Fibroblast of upper back skin (primary cell): ENCODE measurements around the gene TRABD2A.
A peak's percentile ranks its signal among the peaks of the same experiment; 100 is the strongest.

Experiments
- DNase-seq: peaks from one replicate; pipeline ENCODE4 v3.0.0-alpha.2; 2013

Gene TRABD2A

DNA sequence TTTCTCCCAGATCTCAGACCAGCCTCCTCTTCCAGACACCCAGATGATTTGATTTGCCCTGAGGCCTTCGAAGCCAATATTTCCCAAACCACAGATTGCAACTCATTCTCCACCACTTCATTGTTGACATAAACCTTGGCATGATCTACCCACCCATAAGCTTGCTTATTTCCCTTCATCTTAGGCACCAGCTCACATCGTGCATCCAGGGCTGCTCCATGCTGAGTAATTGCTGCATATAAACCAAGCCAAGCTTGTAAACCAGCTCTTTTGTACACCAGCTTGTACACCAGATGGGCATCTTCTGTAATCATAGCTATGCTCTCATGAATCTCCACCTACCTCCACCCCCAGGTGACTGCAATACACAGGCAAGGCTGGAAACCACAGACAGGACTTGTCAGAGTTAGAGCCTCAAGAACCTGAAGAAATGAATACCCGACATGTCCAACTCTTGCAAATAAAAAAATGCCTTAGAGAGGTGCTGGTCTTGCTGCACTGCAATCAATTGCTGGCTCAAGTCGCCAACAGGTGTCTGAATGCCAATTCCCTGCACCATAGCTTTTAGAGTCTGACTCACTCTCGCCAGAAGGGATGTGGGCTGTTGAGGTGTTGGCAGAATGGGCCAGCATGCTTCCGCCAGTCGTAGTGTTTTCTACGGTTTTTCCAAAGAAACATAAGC lies 31.5 kb downstream of the TRABD2A start:
- no peak for DNase-seq

DNA sequence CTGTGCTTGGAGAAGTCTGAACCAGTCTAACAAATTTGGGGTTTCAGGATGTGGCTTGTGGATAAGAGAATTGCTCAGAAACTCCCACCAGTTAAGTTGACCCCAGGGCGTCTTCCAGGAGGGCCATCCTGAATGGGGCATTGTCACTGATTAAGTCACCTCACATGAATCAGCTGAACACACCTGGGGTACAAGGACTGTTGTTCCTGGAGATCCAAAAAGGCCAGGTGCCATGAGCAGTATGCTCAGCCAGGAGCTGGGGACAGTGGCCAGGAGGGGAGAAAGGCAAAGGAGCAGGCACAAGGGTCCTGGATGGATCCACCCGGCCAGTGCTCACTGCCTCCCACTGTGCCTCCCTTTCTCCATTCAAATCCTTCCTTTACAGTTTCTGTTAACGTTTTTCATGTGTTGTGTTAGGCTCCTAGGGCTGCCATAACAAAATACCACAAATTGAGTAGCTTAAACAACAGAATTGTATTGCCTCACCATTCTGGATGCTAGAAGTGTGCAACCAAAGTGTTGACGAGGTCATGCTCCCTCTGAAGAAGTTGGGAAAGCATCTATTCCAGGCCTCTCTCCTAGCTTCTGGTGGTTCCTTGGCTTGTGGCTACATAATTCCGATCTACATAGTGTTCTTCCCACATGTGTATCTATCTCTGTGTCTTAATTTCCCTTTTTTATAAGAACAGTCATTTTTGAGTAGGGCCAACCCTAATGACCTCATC lies 33.4 kb downstream of the TRABD2A start:
- peak; percentile 14 for DNase-seq

DNA sequence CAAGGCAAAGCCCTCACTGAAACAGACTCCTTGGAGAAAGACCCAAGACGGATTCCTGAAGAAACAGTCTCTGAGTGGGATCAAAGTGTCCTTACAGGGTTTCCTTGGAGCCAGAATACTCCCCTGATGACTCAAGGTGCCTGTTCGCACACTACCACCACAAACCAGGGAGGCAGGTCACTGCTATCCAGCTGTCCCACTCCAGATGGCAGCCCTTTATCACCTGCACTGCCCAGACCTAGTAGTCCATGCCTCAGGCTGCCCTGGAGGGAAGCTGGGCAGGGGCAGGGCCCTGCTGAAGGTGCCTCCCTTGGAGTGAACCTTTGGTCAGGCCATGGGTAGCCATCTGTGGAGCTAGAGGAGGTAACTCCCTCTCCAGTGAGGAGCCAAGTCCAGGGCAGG lies 34.1 kb downstream of the TRABD2A start:
- peak; percentile 37 for DNase-seq

DNA sequence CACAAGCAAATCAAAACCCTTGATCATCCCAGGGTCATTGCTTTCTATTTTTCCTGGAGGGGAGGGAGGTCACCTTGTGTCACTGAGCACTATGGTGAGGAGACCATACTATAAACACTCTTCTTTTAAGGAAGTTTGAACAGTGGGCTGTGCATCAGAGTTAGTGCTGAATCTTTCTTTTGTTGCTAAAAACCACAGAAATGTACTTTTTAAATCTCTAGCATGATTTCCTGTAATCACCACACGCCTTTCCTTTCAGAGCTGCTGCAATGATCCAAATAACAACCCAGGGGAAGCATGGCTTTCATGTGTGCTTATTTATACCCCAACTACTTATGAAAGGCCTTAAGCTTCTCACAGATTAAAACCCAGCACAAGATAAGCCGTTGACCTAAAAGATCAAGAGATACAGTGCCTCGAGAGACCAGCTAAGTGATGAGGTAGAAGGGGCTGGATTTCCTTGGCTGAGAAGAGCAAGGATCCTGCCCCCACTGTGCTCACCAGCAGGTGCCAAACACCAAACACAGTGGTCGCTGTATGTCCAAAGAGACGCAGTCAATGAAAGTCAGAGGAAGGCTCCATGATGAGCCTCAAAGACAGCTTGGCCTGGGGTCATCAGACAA lies 34.7 kb downstream of the TRABD2A start:
- peak; percentile 35 for DNase-seq

DNA sequence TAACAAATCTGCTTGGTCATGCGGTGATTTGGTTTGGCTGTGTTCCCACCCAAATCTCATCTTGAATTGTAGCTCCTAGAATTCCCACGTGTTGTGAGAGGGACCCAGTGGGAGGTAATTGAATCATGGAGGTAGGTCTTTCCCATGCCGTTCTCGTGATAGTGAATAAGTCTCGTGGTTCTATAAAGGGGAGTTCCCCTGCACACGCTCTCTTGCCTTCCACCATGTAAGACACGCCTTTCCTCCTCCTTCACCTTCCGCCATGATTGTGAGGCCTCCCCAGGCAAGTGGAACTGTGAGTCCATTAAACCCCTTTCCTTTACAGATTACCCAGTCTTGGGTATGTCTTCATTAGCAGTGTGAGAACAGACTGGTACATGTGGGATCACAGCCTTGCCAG lies 36.7 kb downstream of the TRABD2A start:
- DNase-seq, result no peak

DNA sequence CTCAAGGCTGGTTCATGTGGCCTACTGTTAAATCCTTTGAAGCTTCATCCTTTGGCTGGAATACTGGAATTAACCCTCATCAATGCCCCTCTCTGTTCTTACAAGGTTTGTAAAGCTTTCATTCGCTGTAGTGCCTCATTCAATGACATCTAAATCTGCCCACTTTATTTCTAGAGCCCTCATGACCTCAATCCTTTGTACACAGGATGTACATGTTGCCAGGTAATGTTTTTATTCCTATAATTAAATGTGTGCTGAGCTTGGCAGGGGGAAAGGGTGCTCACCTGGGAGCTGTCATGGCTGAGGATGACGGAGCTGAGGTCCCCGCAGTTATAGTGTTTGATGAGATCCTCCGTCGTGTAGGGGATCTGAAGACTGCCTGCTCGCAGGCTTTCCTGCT lies 39.3 kb downstream of the TRABD2A start:
- DNase-seq, result no peak

DNA sequence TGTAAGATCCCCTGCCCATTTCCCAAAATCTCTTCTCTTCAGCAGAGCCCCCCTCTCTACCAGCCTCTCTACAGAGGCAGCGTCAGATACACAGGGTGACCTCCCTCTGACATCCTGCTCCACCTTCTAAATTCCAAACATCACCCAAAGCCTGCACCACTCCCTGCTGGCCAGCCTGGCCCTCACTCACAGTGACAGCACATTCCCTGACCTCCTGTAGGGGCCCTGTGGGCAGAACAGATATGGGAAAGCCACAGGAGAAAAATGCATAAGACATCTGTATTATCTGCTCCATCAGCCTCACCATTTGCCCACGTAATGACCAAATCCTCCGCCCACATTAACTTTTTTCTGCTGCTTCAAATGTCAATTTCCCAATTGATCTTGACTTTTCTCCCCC lies 40.6 kb downstream of the TRABD2A start:
- DNase-seq, result peak; percentile 10

DNA sequence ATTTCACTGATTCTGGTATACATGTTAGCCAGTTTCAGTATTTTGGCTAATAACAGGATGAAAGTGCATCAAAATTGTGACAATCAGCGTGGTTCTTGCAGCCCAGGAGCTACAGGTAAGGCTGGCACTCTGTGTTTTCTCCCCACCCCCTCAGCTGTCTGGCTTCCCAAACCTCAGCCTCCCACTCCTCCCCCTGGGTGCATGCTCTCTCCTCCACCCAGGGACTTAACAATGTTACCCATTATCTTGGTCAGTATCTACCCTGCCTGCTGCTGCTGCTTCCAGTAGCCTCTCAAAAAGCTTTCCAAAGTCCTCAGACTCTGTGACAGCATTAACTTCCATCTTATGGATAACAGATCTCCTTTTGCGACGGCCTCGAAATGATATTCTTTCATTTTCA lies 41.0 kb downstream of the TRABD2A start:
- no peak for DNase-seq

DNA sequence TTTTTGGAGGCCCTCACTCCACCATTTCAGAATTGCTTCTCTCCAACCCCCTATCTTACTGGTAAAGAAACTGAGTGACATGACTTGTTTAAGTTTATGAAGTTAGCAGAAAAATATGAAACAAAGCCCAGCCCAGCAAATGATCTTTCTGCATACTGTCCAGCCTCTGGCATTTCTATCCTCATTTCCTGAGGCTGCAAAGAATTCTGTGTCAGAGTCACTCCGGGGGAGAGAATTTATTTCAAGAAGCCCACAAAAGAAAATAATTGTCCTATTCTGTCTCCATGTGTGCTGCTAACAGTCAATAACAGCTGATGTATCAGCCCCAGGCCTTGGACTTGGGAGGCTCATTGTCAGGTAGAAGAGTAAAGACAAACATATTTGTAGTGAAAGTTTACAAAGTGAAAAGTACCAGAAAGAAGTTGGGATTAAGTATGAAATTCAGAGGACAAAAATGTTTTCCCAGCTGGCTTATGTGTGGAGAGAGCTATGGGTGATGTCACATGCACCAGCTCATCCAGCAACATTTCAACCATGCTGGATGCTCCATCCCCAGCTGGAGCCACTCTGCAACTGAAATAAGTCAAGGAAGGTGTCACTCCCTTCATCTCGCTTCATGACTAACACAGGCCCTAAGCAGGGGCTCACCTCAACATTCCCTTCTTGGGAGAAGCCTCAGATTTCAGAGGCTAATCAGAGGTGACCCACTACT lies 42.3 kb downstream of the TRABD2A start:
- peak; percentile 42 for DNase-seq

DNA sequence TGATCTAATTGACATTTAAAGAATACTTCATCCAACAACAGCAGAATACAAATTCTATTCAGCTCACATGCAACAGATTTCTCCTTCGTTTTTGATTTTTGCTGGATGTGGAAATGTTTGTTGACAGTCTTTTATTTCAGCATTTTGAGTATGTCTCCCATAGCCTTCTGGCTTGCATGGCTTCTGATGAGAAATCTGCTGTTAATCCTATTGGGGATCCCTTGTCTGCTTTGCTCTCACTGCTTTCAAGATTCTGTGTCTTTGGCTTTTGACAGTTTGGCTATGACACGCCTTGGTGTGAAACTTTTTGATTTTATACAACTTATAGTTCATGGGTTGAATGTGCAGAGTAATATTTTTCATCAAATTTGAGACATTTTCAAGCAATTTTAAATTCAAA lies 44.7 kb downstream of the TRABD2A start:
- DNase-seq, result no peak

DNA sequence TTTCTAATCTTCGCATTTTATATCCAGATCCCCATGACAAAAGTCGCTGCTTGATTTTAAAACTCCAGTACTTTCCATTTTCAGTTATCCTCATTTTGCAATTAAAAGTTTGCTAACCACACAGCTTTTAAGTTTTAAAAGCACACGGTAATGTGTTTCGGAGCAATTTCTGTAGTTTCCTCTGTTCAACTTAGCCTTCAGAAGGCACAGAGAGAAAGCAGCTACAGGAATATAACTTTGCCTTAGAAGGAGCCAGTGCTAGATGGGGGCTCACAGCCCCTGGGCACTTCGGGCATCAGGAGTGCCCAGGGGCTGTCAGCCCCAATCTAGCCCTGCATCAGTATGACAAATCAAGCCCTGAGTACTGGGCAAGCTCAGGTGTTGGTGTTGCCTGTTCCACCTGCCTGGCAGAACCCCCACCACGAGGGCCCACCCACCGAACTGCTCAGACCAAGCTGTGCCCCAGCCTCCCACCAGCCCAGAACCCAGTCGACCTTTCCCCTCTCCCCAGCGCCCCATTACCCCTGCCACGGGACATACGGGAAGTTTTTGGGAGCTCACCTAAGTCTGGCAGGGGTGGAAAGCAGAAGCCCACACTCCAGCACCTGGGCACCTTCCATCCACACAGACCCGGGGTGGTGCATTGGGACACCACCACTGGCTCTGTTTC lies 47.3 kb downstream of the TRABD2A start:
- DNase-seq, result no peak

DNA sequence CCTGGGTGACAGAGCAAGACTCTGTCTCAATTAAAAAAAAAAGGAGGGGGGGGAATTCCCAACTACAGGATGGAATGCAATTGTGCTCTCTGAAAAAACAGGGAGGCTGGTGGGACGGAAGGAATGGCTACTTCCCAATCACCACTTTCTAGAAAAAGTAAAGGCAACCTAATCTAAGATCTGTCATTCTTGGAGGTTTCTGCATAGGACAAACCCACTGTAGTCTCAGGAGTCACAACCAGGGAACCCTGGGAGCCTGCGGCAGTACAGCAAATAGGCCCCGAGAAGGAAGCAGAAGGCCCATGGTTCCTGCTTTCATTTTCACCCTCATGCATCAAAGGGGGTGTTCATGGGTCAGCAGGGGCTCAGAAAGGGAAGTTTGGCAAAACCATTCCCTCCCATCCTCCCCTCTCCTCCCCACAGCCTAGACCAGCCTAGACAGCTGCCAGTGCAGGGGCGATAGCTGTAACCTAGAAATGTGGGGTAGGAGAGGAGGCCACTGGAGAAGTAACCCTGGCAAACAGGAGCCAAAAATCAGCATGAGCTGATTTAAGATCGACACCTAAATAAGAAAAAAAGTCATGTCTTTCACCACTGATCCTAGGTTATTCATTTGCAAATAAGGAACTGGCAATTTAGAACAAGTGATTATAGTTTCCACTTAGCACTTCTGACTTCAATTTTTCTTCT lies 48.0 kb downstream of the TRABD2A start:
- peak; percentile 8 for DNase-seq

DNA sequence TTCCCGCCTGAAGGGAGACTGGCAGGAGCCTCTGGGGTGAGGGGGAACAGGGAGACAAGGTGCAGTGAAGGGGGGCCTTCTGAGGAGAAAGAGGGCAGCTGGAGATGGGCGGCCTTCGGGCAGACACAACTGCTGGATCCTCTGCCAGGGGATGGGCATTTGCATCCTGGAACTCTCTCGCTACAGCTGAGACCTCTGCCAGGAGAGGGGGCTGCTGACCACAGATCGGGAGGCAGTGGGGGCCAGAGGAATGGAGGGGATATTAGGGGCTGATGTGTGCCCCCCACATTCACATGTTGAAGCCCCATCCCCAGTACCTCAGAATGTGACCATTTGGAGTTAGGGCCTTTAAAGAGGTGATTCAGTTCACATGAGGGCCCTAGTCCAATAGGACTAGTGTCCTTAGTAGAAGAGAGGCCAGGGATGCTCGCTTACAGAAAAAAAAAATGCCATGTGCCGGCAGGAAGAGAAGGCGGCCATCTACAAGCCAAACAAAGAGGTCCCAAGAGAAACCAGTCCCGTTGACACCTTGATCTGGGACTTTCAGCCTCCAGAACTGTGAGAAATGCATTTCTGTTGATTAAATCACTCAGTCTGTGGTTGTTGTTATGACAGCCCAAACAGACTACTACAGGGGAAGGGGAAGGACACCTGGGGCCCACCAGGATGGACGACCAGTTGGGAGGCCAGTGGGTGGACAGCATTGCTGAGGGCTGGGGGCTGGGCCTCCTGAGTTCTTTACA lies 50.0 kb downstream of the TRABD2A start:
- no peak for DNase-seq

DNA sequence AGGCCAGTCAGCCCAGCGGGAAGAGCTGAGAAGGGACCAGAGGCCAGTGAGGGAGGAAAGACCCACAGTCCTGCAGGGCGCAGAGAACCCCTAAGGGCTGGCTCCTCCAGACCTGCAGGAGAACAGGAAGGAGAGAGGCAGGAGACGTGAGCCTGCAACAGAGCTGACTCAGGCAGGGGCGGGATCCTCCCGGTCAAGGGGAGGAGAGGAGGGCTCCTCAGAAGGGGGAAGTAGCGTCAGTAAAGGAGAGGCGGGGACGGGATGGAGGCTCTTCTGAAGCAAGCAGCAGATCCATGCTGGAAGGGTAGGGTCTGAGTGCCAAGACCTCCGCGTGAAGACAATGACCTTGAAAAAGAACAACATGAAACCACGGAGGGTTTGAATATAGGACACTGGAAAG lies 50.8 kb downstream of the TRABD2A start:
- DNase-seq, result peak; percentile 36

DNA sequence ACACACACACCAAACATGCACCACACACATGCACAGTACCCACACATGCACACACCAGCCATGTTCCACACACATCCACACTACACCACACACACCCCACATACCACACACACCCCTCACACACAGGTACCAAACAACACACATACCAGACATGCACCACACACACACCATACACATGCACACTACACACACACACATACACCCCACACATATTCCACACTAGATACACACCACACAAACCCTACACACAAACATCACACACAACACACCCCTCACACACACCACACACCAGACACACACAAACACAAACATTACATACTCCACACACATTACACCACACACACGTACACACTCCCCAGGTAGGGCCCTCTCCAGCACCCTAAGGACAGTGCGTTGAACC lies 51.2 kb downstream of the TRABD2A start:
- no peak for DNase-seq

DNA sequence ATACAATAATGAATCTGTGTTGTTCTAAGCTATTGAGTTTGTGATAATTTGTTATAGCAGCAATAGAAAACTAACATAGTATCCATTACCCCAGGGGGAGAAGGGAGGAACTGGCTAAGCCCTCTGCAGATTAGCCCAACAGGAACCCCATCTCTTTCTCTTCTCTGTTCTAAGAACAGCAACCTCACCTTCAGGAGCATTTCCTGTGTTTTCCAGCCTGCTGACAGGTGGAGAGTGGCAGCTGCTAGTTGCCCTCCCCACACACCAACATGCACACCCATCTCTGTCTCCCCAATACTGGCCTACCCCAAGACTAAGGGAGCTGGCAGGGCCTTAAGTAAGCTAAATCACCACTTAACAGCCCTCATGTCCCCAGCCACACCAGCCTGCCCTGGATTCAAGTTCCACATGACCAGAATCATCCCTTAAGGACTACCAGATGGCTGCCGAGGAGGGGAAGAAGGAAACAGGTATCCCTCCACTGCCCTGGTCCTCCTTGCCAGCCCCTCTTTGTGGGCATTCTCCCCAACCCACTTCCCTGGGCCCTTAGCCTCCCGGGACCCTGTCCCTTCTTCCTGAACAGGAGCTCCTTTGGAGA lies 52.8 kb downstream of the TRABD2A start:
- no peak for DNase-seq

DNA sequence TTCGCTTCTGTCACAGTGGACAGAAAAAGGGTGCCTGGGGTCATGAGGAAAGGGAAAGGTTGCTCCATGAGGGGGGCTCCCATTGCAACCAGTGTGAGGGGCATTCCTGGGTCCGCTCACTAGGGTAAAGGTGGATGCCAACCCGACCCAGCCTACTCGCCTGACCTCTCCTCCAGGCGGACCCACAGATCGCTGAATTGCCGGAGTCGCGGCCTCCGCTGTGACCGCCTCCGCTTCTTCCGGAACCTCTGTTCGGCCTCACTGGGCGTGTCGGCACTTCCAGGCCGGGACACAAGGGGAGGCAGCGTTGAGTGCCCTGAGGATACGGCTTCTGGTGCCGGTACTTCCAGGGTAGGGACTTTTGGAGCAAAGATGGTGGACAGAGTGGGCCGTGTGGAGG lies 57.1 kb downstream of the TRABD2A start:
- DNase-seq, result no peak

DNA sequence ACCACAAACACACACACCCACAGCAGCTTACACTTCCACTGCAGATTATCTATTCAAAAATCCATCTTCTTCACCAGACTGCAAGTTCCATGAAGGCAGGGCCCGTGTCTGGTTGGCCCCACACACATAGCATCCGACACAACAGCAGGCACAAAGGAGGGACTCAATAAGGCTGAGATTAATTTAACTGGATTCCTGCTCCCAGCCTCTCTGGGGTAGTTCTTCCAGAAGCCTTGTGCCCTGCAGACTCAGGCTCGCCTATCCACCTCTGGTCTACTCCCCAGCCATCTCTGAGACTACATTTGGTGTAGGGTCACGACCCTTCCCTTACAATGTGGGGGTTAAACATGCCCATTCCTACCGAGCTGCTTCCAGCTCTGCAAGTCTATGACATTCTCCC lies 57.7 kb downstream of the TRABD2A start:
- DNase-seq, result no peak

DNA sequence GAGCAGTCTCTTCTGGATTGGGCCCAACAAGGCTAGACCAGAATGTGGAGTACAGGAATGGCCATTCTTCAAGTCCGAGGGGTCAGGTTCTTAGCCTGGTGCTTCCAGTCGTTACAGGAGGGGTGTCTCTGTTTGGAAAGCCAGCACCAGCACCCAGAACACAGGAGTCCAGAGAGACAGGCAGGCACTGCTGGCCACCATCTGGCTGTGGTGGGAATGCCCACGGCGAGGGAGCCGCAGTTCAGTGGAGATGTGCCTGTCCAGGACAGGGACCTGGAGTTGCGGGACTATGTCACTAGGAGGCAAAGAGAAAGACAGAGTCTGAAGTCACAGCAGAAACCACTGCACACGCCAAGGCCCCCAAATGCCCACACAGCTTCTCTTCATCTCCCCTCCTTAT lies 59.1 kb downstream of the TRABD2A start:
- DNase-seq, result no peak

DNA sequence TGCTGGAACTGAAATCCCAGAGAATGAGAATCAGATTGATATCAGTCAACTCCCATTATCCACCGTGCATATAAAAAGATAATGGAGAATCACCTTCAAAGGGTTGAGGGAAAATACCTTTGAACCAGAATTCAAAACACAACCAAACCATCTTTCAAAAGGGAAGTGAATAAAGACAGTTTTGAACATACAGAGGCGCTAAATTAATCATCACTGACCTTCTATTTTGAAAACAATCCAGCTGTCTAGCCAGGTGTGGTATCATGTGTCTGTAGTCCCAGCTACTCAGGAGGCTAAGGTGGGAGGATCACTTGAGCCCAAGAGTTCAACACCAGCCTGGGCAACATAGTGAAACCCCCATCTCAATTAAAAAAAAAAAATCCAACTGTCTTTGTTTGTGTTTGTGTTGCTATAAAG lies 63.6 kb downstream of the TRABD2A start:
- DNase-seq, result no peak

DNA sequence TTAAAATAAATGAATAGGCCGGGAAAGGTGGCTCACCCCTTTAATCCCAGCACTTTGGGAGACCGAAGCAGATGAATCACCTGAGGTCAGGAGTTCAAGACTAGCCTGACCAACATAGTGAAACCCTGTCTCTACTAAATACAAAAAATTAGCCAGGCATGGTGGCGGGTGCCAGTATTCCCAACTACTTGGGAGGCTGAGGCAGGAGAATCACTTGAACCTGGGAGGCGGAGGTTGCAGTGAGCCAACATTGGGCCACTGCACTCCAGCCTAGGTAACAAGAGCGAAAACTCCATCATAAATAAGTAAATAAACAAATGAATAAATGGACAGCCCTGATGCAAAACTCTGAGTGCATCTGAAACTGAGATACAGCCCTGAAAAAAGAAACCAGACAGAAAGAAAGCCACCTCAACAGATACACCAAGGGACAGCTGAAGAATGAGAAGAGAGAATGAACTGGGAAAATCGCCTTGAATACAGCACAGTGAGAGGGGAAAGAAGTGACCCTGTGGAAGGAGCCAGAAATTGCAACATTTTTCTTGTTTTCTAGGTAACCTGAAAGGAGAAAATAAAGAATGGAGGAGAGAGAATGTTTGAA lies 64.4 kb downstream of the TRABD2A start:
- DNase-seq, result no peak
